Caco-2 (cell line): Measurements from ENCODE around the gene SOHLH2. TPM values are rescaled to one million over a fixed set of nuclear protein-coding genes. Genes with fewer than 3 reads are reported as not detected.

Experiments
- Bru-seq: library from RNA; stranded (reverse); fragments of 400-500 nt; gene quantifications from one replicate; lab custom pipeline; 2021; lab: Mats Ljungman, UMichigan
- BruChase-seq, 2 experiments: library from RNA; stranded (reverse); fragments of 400-500 nt; gene quantifications; one replicate each; lab custom pipeline; 2021; lab: Mats Ljungman, UMichigan
- BruUV-seq: library from RNA; stranded (reverse); fragments of 400-500 nt; replicated peaks from 2 replicates; lab custom pipeline; 2021; lab: Mats Ljungman, UMichigan
- CTCF ChIA-PET: fragments of 300-600 bp; sonication (Branson Sonifier 250); formaldehyde crosslinking; loops from one replicate; lab custom pipeline; 2022; ENCODE audit warnings: antibody characterized with exemption; lab: Charles Lee
- POLR2A ChIA-PET: fragments of 300-600 bp; sonication (Branson Sonifier 250); formaldehyde crosslinking; loops from one replicate; lab custom pipeline; 2022; ENCODE audit warnings: antibody characterized with exemption; lab: Charles Lee
- DNase-seq, 2 experiments: peaks; one replicate each; pipeline versions ENCODE4 v3.0.0 to v3.0.0-alpha.2; 2020 to 2022
- H3K27me3 ChIP-seq: replicated peaks from 2 replicates; pipeline ENCODE4 v1.6.0; 2011; ENCODE audit warnings: low read length; ENCODE audit not compliant: control insufficient read depth, insufficient read depth
- H3K36me3 ChIP-seq: 2 replicates; pipeline ENCODE4 v1.5.1; 2011; ENCODE audit warnings: low read length; ENCODE audit not compliant: control insufficient read depth, insufficient read depth
- H3K4me1 ChIP-seq: fragments of 250-450 bp; sonication (Bioruptor Pico); 2 replicates; pipeline ENCODE4 v1.5.1; 2020; ENCODE audit warnings: mild to moderate bottlenecking
- H3K4me3 ChIP-seq: 2 replicates; pipeline ENCODE4 v1.5.1; 2011; ENCODE audit warnings: low read depth, mild to moderate bottlenecking, control low read depth, low read length
- H3K9me3 ChIP-seq: fragments of 250-450 bp; sonication (Bioruptor Pico); 2 replicates; pipeline ENCODE4 v1.5.1; 2020; ENCODE audit warnings: mild to moderate bottlenecking, moderate library complexity
- H3K27ac Mint-ChIP-seq: one replicate; pipeline ENCODE4 v1.8.0; 2022; ENCODE audit warnings: mixed read lengths; ENCODE audit not compliant: unreplicated experiment
- H3K27me3 Mint-ChIP-seq: one replicate; pipeline ENCODE4 v1.8.0; 2022; ENCODE audit warnings: mixed read lengths; ENCODE audit not compliant: insufficient read depth, unreplicated experiment
- H3K36me3 Mint-ChIP-seq: one replicate; pipeline ENCODE4 v1.8.0; 2022; ENCODE audit warnings: mild to moderate bottlenecking, mixed read lengths; ENCODE audit not compliant: insufficient read depth, unreplicated experiment
- H3K4me1 Mint-ChIP-seq: one replicate; pipeline ENCODE4 v1.8.0; 2022; ENCODE audit warnings: low read depth, mixed read lengths; ENCODE audit not compliant: unreplicated experiment
- H3K4me3 Mint-ChIP-seq: one replicate; pipeline ENCODE4 v1.8.0; 2022; ENCODE audit warnings: mild to moderate bottlenecking, moderate library complexity, mixed read lengths; ENCODE audit not compliant: unreplicated experiment
- H3K9me3 Mint-ChIP-seq: one replicate; pipeline ENCODE4 v1.8.0; 2022; ENCODE audit warnings: mixed read lengths; ENCODE audit not compliant: unreplicated experiment
- intact Hi-C: fragments of 100-400 bp; cut with micrococcal nuclease; formaldehyde crosslinking; loops from one replicate; pipeline ENCODE4 v1.10.0; 2022; ENCODE audit not compliant: unreplicated experiment
- long read RNA-seq: library from polyadenylated mRNA; stranded (forward); transcript quantifications from one replicate; pipeline ENCODE4 v2.0.0, GENCODE V29; 2022
- total RNA-seq: library from RNA; stranded (reverse); gene quantifications from 2 replicates; pipeline ENCODE4 v1.2.3, GENCODE V29; 2022
- TF ChIP-seq, protein P1 (sequence below), 2 experiments: fragments of 200-600 bp in 1 of 2; IDR thresholded peaks; 1 replicate in 1 of 2; 2 replicates in 1 of 2; pipeline versions ENCODE4 v1.5.1 to v1.8.0; 2011 to 2022; ENCODE audit warnings: antibody characterized with exemption in 1 of 2, control low read depth in 1 of 2, inconsistent platforms in 1 of 2, low read depth in 1 of 2, low read length in 1 of 2, mild to moderate bottlenecking in 1 of 2, moderate library complexity in 1 of 2; ENCODE audit not compliant: insufficient read depth in 1 of 2, severe bottlenecking in 1 of 2, unreplicated experiment in 1 of 2

Gene SOHLH2
- total RNA-seq = not detected in 2 replicates
- Bru-seq, nascent RNA = not detected
- not detected for BruChase-seq, experiment 1, labeled RNA remaining after a 2-hour chase
- BruChase-seq, experiment 2, labeled RNA remaining after a 6-hour chase = not detected
- long read RNA-seq = 0 reads

DNA sequence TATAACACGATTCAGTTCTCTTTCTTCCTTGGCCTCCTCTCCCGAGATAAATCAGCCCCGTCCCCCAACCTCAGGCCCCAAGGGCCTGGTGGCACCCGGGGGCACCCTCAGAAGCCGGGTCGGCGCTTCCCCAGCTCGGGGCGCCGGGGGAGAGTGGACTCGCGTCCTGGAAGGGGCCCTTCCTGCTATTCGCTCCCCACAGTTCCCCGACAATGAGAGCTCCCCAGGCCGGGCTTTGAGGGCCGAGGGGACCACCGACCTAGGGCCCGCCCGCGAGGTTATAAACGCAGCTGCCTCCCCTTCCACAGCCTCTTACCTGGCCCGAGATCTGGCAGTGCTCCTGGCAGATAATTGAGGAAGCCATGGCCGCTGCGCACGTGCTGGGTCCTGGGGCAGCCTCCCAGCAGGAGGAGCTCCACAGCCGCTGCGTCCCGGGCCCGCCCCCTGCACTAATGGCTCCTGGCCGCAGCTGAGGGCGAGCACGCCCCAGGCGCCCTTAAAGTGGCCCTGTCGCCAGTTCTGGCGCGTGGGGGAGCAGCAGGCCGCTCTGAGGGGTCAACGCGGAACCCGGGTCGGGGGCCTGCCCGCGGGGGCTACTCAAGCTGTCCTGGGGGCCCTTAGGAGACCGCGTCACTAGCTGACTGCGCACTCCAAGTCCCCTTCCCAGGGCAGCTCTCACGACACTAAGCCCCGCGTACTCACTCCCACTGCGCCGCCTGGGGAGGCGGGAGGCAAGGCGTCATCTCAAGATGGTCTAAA is at the start of gene SOHLH2:
SOHLH2 (minus strand) TSS at position 394 of the 759 bp plus-strand sequence; CDS start at position 364, 30 bp downstream.
- CTCF ChIA-PET = no interaction called here
- TF ChIP-seq, protein P1, sequence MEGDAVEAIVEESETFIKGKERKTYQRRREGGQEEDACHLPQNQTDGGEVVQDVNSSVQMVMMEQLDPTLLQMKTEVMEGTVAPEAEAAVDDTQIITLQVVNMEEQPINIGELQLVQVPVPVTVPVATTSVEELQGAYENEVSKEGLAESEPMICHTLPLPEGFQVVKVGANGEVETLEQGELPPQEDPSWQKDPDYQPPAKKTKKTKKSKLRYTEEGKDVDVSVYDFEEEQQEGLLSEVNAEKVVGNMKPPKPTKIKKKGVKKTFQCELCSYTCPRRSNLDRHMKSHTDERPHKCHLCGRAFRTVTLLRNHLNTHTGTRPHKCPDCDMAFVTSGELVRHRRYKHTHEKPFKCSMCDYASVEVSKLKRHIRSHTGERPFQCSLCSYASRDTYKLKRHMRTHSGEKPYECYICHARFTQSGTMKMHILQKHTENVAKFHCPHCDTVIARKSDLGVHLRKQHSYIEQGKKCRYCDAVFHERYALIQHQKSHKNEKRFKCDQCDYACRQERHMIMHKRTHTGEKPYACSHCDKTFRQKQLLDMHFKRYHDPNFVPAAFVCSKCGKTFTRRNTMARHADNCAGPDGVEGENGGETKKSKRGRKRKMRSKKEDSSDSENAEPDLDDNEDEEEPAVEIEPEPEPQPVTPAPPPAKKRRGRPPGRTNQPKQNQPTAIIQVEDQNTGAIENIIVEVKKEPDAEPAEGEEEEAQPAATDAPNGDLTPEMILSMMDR (IDR thresholded peaks at IDR 0.05; ENCODE audit: insufficient read depth in 1 of 2, low read depth in 1 of 2, low read length in 1 of 2, severe bottlenecking in 1 of 2, unreplicated experiment in 1 of 2) = no peak
- no peaks in the 10 kb centered on the region for H3K4me1 Mint-ChIP-seq
- Histone ChIP-seq H3K4me1 (no peaks in the 10 kb centered on the region), H3K4me3 (no peak within 1 kb of the TSS), H3K27me3 (no peaks in the 10 kb centered on the region), H3K36me3 (no peaks in the 10 kb centered on the region), H3K9me3 (no peaks in the 10 kb centered on the region)
- no peak for DNase-seq
- H3K27ac Mint-ChIP-seq = no peak within 1 kb of the TSS
- H3K9me3 Mint-ChIP-seq = no peaks in the 10 kb centered on the region
- H3K4me3 Mint-ChIP-seq = no peak within 1 kb of the TSS
- POLR2A ChIA-PET = no interaction called here
- intact Hi-C loops = no loop called here
- BruUV-seq = no TSS peak
- no peaks in the 10 kb centered on the region for H3K27me3 Mint-ChIP-seq
- H3K36me3 Mint-ChIP-seq = no peaks in the 10 kb centered on the region

- H3K4me1 ChIP-seq = no peaks in the 10 kb centered on the region
- H3K9me3 ChIP-seq = no peaks in the 10 kb centered on the region
- no peaks in the 10 kb centered on the region for H3K36me3 ChIP-seq
- no peak overlapping the region for H3K27ac Mint-ChIP-seq
- H3K4me1 Mint-ChIP-seq = no peaks in the 10 kb centered on the region
- no TSS peak for BruUV-seq
- no peaks in the 10 kb centered on the region for H3K9me3 Mint-ChIP-seq
- POLR2A ChIA-PET = no interaction called here
- no peaks in the 10 kb centered on the region for H3K27me3 Mint-ChIP-seq
- H3K4me3 Mint-ChIP-seq = no peak overlapping the region
- no peaks in the 10 kb centered on the region for H3K27me3 ChIP-seq
- TF ChIP-seq, protein P1 (IDR thresholded peaks at IDR 0.05; ENCODE audit: insufficient read depth in 1 of 2, low read depth in 1 of 2, low read length in 1 of 2, severe bottlenecking in 1 of 2, unreplicated experiment in 1 of 2) = no peak
- intact Hi-C loops = no loop called here
- no peak overlapping the region for H3K4me3 ChIP-seq
- no peaks in the 10 kb centered on the region for H3K36me3 Mint-ChIP-seq
- CTCF ChIA-PET = no interaction called here
- no peak for DNase-seq
Observed at GRCh38 chr13:36261976-36262375, 47.6 kb upstream of the SOHLH2 start.

GRCh38 chr13:36261011-36261410 is 46.7 kb upstream of the SOHLH2 start:
- ChIA-PET CTCF (no interaction called here), POLR2A (no interaction called here)
- H3K9me3 ChIP-seq = no peaks in the 10 kb centered on the region
- H3K4me3 ChIP-seq = no peak overlapping the region
- H3K4me1 ChIP-seq = no peaks in the 10 kb centered on the region
- no peaks in the 10 kb centered on the region for H3K27me3 ChIP-seq
- TF ChIP-seq, protein P1 (IDR thresholded peaks at IDR 0.05; ENCODE audit: insufficient read depth in 1 of 2, low read depth in 1 of 2, low read length in 1 of 2, severe bottlenecking in 1 of 2, unreplicated experiment in 1 of 2) = no peak
- no peaks in the 10 kb centered on the region for H3K27me3 Mint-ChIP-seq
- no peaks in the 10 kb centered on the region for H3K9me3 Mint-ChIP-seq
- DNase-seq = no peak
- intact Hi-C loops = no loop called here
- H3K36me3 Mint-ChIP-seq = no peaks in the 10 kb centered on the region
- no peaks in the 10 kb centered on the region for H3K4me1 Mint-ChIP-seq
- H3K36me3 ChIP-seq = no peaks in the 10 kb centered on the region
- no TSS peak for BruUV-seq
- H3K4me3 Mint-ChIP-seq = no peak overlapping the region
- no peak overlapping the region for H3K27ac Mint-ChIP-seq
